ENCODE data around the gene ECPAS. TPM values are rescaled to one million over a fixed set of nuclear protein-coding genes. Genes with fewer than 3 reads are reported as not detected.
"Not testable (repeated sequence)": the region's sequence is repeated elsewhere in the genome, so short reads cannot be mapped to it uniquely, and the experiment has no call there.

The ECPAS gene
- polyA plus RNA-seq, 4 donors, result 71.0 to 94.9 (median 78.0) TPM

- DNase-seq (ENCODE audit: low read depth in 4 of 4, low spot score in 2 of 4), result no peak
Observed at GRCh38 chr9:111431684-111432083, 52.5 kb downstream of the ECPAS start.

- DNase-seq (ENCODE audit: low read depth in 4 of 4, low spot score in 2 of 4), result no peak
Observed at GRCh38 chr9:111429175-111429574, 55.0 kb downstream of the ECPAS start.

DNA sequence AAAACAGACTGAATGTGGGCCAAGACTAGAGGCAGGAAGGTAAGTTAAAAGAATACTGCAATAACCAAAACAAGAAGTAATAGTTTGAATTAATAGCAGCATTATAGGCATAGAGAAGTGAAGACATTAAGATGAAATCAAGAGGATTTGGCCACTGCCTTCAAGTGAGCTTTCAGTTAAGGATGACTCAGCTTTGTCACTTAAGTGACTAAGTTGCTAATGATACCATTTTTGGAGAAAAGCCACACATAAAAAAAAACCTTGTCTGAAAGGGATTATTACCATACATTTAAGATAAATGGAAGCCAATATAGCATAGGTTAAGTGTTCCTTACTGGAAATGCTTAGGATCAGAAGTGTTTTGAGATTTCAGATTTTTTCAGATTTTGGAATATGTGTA lies 57.0 kb downstream of the ECPAS start:
- no peak for DNase-seq (ENCODE audit: low read depth in 4 of 4, low spot score in 2 of 4)

DNA sequence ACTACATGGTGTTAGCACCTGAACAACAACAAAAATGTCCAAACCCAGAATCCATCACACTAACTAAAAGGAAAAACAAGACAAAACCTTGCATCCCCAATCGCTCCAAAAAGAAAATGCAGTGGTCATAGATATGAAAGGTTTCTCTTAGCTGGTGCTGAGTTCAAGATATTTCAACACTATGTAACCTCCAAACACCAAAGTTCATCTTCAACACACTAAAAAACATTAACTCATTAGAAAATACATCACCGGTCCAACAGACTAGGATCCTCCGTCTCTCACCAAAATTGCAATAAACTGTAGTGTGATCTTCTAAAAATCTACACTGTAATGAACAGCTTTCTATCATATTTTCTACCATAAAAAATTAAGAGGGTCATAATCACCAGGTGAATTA lies 60.8 kb downstream of the ECPAS start:
- no peak for DNase-seq (ENCODE audit: low read depth in 4 of 4, low spot score in 2 of 4)

GRCh38 chr9:111414406-111414805 lies 69.8 kb downstream of the ECPAS start:
- DNase-seq (ENCODE audit: low read depth in 4 of 4, low spot score in 2 of 4), result no peak

GRCh38 chr9:111413996-111414395 lies 70.2 kb downstream of the ECPAS start:
- DNase-seq (ENCODE audit: low read depth in 4 of 4, low spot score in 2 of 4), result no peak

DNA sequence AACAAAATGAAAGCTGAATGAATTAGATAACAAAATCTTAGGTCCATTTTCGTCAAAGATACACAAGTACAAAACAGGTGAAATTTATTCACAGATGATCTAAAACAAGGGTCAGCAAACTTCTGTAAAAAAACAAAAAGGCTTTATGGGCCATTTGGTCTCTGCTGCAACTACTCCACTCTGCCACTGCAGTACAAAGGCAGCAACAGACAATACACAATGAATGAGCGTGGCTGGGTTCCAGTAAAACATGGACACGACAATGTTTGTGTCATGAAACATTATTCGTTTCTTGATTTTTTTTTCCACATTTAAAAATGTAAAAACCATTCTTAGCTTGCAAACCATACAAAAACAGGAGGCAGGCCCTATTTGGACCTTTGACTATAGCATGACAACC lies 71.9 kb downstream of the ECPAS start:
- no peak for DNase-seq (ENCODE audit: low read depth in 4 of 4, low spot score in 2 of 4)

- no peak for DNase-seq (ENCODE audit: low read depth in 4 of 4, low spot score in 2 of 4)
Observed at GRCh38 chr9:111411266-111411665, 72.9 kb downstream of the ECPAS start.

DNA sequence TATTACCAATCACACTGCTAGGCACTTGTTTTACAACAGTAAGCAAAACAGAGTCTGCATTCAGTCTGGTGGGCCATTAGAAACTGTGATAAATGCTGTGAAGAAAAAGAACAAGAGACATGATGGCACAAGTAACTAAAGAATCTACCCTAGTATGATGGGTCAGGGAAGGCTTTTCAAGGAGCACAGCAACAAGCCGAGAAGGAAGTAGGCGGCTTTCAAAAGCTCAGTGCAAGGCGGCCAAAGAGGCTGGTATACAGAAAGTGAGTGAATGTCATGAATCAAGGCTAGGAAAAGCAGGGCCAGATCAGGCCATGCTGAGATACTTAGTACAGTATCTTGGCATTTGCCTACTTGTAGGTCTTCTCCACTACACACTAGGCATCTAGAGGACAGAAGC lies 76.4 kb downstream of the ECPAS start:
- no peak for DNase-seq (ENCODE audit: low read depth in 4 of 4, low spot score in 2 of 4)

GRCh38 chr9:111405701-111406100 lies 78.5 kb downstream of the ECPAS start:
- DNase-seq (ENCODE audit: low read depth in 4 of 4, low spot score in 2 of 4), result no peak

DNA sequence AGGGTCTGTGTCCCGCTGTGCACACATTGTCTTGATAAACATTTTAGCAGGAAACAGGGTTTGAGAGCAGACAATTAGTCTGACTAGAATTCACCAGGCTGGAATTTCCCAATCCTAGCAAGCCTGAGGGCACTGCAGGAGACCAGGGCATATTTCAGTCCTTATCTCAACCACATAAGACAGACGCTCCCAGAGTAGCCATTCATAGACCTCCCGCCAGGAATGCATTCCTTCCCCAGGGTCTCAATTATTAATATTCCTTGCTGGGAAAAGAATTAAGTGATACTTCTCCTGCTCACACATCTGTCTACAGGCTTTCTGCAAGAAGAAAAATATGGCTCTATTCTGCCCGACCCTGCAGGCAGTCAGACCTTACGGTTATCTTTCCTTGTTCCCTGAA lies 82.7 kb downstream of the ECPAS start:
- DNase-seq (ENCODE audit: low read depth in 4 of 4, low spot score in 2 of 4), result not testable (repeated sequence)

DNA sequence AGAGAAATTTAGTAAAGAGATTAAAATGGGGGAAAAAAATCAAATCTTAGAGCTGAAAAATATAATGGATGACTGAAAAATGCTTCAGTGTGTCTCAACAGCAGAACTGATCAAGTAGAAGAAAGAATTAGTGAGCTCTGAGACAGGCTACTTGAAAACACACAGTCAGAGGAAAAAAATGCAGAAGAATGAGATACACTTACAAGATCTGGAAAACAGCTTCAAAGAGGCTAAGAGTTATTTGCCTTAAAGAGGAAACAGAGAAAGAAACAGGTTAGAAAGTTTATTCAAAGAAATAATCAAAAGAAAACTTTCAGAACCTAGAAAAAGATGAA lies 83.7 kb downstream of the ECPAS start:
- no peak for DNase-seq (ENCODE audit: low read depth in 4 of 4, low spot score in 2 of 4)

- DNase-seq (ENCODE audit: low read depth in 4 of 4, low spot score in 2 of 4), result no peak
Observed at GRCh38 chr9:111399772-111400563, 84.2 kb downstream of the ECPAS start.

DNA sequence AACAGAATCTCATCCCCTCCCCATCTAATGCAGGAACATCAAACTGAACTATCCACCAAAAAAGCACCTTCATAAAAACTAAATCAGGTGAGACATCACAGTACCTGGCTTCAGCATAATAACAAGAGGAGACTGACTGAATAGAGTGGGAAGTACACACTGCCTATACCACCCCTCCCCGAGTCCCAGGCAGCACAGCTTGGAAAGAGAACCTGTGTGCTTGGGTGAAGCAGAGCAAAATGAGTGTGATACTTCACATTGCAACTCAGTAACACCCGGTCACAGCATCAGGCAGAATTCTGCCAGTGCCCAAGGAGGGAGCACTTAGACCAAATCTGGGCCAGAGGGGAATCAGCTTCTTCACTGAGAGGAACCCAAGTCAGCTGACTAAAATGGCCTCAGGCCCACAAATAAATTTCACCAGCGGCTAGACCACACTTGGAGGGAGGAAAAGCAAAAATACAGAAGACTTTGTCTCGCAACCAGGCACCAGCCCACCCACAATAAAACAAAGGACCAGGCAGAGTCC lies 84.9 kb downstream of the ECPAS start:
- DNase-seq (ENCODE audit: low read depth in 4 of 4, low spot score in 2 of 4), result no peak

GRCh38 chr9:111393971-111394370 lies 90.2 kb downstream of the ECPAS start:
- DNase-seq (ENCODE audit: low read depth in 4 of 4, low spot score in 2 of 4), result no peak

GRCh38 chr9:111389406-111389805 lies 94.8 kb downstream of the ECPAS start:
- no peak for DNase-seq (ENCODE audit: low read depth in 4 of 4, low spot score in 2 of 4)

GRCh38 chr9:111386386-111386785 lies 97.8 kb downstream of the ECPAS start:
- no peak for DNase-seq (ENCODE audit: low read depth in 4 of 4, low spot score in 2 of 4)

DNA sequence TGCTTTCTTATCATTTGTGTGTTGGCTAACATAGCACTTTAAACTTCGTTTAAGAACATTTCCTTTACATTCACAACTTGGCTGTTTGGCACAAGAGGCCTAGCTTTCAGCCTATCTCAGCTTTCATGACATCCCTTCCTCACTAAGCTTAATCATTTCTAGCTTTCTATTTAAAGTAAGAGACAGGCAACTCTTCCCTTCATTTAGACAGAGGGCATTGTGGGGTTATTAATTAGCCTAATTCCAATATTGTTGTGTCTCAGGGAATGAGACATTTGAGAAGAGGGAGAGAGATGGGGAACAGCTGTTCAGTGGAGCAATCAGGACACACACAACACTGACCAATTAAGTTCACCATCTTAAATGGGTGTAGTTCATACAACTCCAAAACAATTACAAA lies 103.2 kb downstream of the ECPAS start:
- DNase-seq (ENCODE audit: low read depth in 4 of 4, low spot score in 2 of 4), result peak in 1 of 4 donors; percentile 10

GRCh38 chr9:111375817-111376564 lies 108.2 kb downstream of the ECPAS start:
- no peak for DNase-seq (ENCODE audit: low read depth in 4 of 4, low spot score in 2 of 4)

DNA sequence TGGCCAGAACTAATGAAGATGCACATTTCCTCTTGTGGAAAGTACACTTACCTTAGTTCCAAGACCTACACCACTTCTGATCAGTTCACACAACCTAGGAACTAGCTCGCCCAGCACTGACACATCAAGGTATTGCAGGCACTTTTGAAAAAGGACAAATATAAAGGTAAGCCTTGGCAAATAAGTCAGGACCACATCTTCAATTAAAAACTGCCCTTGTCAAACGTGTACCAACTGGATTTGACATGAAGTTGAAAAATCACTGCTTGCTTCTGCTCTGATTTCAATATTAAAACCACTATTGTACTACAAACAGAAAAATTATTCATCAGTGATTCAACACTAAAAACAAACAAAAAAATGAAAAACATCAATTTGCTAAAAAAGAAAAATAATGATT lies 109.1 kb downstream of the ECPAS start:
- DNase-seq (ENCODE audit: low read depth in 4 of 4, low spot score in 2 of 4), result no peak

GRCh38 chr9:111372297-111372696 lies 111.9 kb downstream of the ECPAS start:
- DNase-seq (ENCODE audit: low read depth in 4 of 4, low spot score in 2 of 4), result no peak

DNA sequence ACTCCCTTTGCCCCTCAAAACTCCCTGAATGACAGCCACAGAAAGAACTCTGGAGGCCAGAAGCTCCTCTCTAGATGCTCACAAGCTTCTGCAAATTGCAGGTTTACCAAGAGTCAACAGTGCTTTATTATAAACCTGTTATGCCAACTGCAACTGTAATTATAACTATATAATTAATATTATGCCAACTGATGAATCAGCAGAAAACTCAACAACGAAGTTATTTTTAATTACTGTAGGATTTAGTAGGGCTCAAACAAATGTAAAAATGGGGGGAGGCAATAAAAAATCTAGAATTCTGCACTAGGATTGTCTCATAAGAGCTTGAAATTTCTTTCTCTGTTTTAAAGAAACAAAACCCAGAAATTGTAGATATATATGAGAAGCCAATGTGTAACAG lies 117.2 kb downstream of the ECPAS start:
- no peak for DNase-seq (ENCODE audit: low read depth in 4 of 4, low spot score in 2 of 4)

Data from left renal cortex interstitium (tissue), 4 donors.